Suprapubic skin (tissue), 4 donors: Measurements from ENCODE around the gene NEGR1. TPM values are rescaled to one million over a fixed set of nuclear protein-coding genes. Genes with fewer than 3 reads are reported as not detected.

ENCODE experiments used
- DNase-seq, 2 donors: peaks; one replicate each; pipeline ENCODE4 v3.0.0-alpha.2; 2019; ENCODE audit warnings: low spot score in 2 of 2
- H3K27ac ChIP-seq: fragments of 200-600 bp; sonication (generic); one replicate; pipeline ENCODE4 v1.5.1; 2019
- H3K27me3 ChIP-seq: fragments of 200-600 bp; sonication (generic); one replicate; pipeline ENCODE4 v1.5.1; 2019
- H3K36me3 ChIP-seq: fragments of 200-600 bp; sonication (generic); one replicate; pipeline ENCODE4 v1.5.1; 2019
- H3K4me1 ChIP-seq: fragments of 200-600 bp; sonication (generic); one replicate; pipeline ENCODE4 v1.5.1; 2019
- H3K4me3 ChIP-seq: fragments of 200-600 bp; sonication (generic); one replicate; pipeline ENCODE4 v1.5.1; 2019; ENCODE audit warnings: mild to moderate bottlenecking
- H3K9me3 ChIP-seq: fragments of 200-600 bp; sonication (generic); one replicate; pipeline ENCODE4 v1.5.1; 2019
- EP300 ChIP-seq: sonication (generic); formaldehyde crosslinking; IDR thresholded peaks from one replicate; pipeline ENCODE4 v1.6.1; 2017; ENCODE audit warnings: antibody characterized with exemption
- POLR2A ChIP-seq, 2 donors: fragments of 450-650 bp; IDR thresholded peaks; one replicate each; pipeline ENCODE4 v1.6.1; 2017; ENCODE audit warnings: antibody characterized with exemption in 2 of 2, mild to moderate bottlenecking in 2 of 2, moderate library complexity in 2 of 2
- POLR2AphosphoS5 ChIP-seq, 3 donors: sonication (generic); formaldehyde crosslinking; IDR thresholded peaks; one replicate each; pipeline ENCODE4 v1.6.1; 2017; ENCODE audit warnings: antibody characterized with exemption in 3 of 3
- whole genome bisulfite sequencing: methylation state at CpG from one replicate; pipeline ENCODE4 v1.1.5; 2018; 5-methylcytosine and 5-hydroxymethylcytosine counted together
- total RNA-seq, 4 donors: library from RNA; depleted of rRNA; stranded (reverse); fragments of >200 nt; gene quantifications; one replicate each; pipeline ENCODE4 v1.1.0, GENCODE V29; 2016
- TF ChIP-seq, protein P1 (sequence below), 2 donors: fragments of 200-600 bp in 1 of 2; fragments of 450-650 bp in 1 of 2; sonication (generic) in 1 of 2; IDR thresholded peaks; one replicate each; pipeline ENCODE4 v1.5.1; 2016 to 2019; ENCODE audit warnings: antibody characterized with exemption in 2 of 2, mild to moderate bottlenecking in 1 of 2, moderate library complexity in 1 of 2

NEGR1 gene
- total RNA-seq, 4 donors from 2014 or later, result 3.0 to 9.9 (median 3.8) TPM

DNA sequence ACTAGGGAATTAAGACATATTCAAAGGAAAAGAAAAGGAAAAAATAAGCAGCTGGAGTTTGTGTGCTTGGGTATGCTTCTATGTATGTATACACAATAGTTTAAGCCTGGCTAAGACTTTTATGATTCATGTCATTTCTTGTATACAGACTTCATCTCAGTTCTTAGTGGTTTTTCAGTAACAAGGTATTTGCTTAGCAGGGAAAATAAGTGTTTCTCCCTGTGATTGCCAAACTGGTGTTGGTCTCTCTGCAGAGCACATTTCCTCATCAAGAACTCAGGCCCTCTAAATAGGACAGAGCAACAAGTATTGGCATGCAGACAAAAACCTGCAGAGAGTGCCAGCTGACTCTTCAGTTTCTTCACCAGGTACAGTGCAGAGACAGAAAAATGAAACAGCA is 717.1 kb downstream of the NEGR1 start:
- no peak for TF ChIP-seq POLR2A (IDR thresholded peaks at IDR 0.05)
- Histone ChIP-seq H3K4me3 (no peak overlapping the region), H3K27me3 (no peaks in the 10 kb centered on the region), H3K9me3 (no peaks in the 10 kb centered on the region), H3K4me1 (no peaks in the 10 kb centered on the region), H3K27ac (no peak overlapping the region), H3K36me3 (no peaks in the 10 kb centered on the region)
- DNase-seq, result no peak

DNA sequence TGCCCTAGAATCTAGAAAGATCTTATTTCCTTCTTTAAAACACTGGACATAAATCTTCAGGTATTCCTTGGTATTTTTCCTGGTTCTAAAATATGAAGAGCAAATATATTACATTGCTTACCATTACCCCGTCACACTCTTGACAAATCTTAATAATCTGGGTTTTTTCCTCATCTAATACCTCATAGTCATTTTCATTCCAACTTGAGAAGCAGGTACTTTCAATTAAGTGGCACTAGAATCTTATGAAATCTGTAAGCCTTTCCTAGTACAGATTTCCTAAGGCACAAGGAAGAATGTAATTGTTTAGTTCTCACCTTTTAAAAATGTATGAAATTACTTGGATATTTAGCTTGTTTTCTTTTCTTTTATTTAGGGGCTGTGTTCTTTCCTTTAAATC is 720.0 kb downstream of the NEGR1 start:
- no peaks in the 10 kb centered on the region for H3K27me3 ChIP-seq
- DNase-seq, result no peak
- no peak overlapping the region for H3K27ac ChIP-seq
- WGBS, result 74% methylated on average over 1 of the region's 1 CpG
- H3K36me3 ChIP-seq, result no peaks in the 10 kb centered on the region
- no peaks in the 10 kb centered on the region for H3K9me3 ChIP-seq
- H3K4me1 ChIP-seq, result no peaks in the 10 kb centered on the region
- TF ChIP-seq POLR2A (IDR thresholded peaks at IDR 0.05), result no peak
- no peak overlapping the region for H3K4me3 ChIP-seq

DNA sequence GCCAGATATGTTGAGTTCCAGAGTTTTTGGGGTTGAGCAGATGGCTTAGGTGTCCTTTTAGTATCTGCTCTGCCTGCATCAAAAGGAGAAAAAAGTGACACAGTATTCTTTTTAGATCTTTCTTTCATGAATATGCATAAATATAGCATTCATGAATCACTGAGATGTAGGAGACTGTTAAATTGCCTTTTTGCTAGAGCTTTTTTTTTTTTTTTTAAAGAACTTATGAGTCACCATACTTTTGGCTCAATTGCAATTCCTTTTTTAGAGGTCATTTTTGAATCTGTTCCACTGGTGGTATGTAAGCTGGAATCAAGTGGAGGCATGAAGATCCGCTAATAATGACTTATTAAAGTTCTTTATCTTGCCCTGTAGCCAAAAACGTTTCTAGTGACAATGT is 720.6 kb downstream of the NEGR1 start:
- Histone ChIP-seq H3K4me3 (no peak overlapping the region), H3K36me3 (no peaks in the 10 kb centered on the region), H3K27me3 (no peaks in the 10 kb centered on the region), H3K9me3 (no peaks in the 10 kb centered on the region), H3K4me1 (no peaks in the 10 kb centered on the region), H3K27ac (no peak overlapping the region)
- 25% methylated on average over 2 of the region's 2 CpGs for WGBS
- DNase-seq, result no peak
- TF ChIP-seq, protein P1, sequence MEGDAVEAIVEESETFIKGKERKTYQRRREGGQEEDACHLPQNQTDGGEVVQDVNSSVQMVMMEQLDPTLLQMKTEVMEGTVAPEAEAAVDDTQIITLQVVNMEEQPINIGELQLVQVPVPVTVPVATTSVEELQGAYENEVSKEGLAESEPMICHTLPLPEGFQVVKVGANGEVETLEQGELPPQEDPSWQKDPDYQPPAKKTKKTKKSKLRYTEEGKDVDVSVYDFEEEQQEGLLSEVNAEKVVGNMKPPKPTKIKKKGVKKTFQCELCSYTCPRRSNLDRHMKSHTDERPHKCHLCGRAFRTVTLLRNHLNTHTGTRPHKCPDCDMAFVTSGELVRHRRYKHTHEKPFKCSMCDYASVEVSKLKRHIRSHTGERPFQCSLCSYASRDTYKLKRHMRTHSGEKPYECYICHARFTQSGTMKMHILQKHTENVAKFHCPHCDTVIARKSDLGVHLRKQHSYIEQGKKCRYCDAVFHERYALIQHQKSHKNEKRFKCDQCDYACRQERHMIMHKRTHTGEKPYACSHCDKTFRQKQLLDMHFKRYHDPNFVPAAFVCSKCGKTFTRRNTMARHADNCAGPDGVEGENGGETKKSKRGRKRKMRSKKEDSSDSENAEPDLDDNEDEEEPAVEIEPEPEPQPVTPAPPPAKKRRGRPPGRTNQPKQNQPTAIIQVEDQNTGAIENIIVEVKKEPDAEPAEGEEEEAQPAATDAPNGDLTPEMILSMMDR (IDR thresholded peaks at IDR 0.05), result no peak
- TF ChIP-seq POLR2A (IDR thresholded peaks at IDR 0.05) (no peak), POLR2AphosphoS5 (IDR thresholded peaks at IDR 0.05) (no peak), EP300 (no peak)

DNA sequence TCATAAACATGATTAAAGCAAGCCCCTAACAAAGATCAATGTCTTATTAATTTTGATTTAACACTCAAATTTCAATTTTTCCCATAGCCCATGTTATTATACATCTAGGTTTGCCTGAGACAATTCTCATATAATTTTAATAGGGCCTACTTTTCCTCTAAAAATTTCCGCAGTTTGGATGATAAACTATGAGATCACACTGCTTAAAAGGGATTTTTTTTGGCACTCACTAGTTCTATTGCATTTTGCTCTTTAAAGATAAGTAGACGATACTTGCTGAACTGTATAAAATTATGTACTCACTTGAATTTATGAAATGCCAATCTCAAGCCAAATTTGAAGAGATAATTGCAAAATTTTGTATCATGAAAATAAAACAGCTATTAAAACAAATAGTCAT is 721.1 kb downstream of the NEGR1 start:
- no peak for DNase-seq
- Histone ChIP-seq H3K4me1 (no peaks in the 10 kb centered on the region), H3K27me3 (no peaks in the 10 kb centered on the region), H3K9me3 (no peaks in the 10 kb centered on the region), H3K27ac (no peak overlapping the region), H3K4me3 (no peak overlapping the region), H3K36me3 (no peaks in the 10 kb centered on the region)
- TF ChIP-seq POLR2A (IDR thresholded peaks at IDR 0.05) (no peak), POLR2AphosphoS5 (IDR thresholded peaks at IDR 0.05) (no peak), EP300 (no peak)
- TF ChIP-seq, protein P1 (IDR thresholded peaks at IDR 0.05), result no peak
- 49% methylated on average over 2 of the region's 2 CpGs for WGBS

DNA sequence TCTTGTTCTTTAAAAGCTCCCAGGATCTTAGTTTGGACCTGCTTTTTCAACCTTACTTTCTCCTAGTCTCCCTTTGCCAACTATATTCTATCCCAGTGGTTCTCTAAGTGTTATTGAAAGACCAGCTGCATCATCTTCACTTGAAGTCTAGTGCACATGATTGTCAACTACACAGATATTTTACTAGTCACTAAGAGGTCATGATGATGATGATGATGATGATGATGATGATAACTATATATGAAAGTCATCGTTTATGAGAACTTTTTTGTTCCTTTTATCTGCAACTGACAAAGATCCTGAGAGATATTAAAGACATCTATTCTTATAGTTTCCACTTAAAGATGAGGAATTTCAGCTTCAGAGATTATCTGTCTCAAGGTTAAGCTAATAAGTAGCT is 722.5 kb downstream of the NEGR1 start:
- Histone ChIP-seq H3K36me3 (no peaks in the 10 kb centered on the region), H3K27me3 (no peaks in the 10 kb centered on the region), H3K4me1 (no peaks in the 10 kb centered on the region), H3K9me3 (no peaks in the 10 kb centered on the region), H3K27ac (no peak overlapping the region), H3K4me3 (no peak overlapping the region)
- TF ChIP-seq EP300 (no peak), POLR2A (IDR thresholded peaks at IDR 0.05) (no peak), POLR2AphosphoS5 (IDR thresholded peaks at IDR 0.05) (no peak)
- TF ChIP-seq, protein P1 (IDR thresholded peaks at IDR 0.05), result no peak
- WGBS, result 90% methylated on average over 1 of the region's 1 CpG
- DNase-seq, result no peak

DNA sequence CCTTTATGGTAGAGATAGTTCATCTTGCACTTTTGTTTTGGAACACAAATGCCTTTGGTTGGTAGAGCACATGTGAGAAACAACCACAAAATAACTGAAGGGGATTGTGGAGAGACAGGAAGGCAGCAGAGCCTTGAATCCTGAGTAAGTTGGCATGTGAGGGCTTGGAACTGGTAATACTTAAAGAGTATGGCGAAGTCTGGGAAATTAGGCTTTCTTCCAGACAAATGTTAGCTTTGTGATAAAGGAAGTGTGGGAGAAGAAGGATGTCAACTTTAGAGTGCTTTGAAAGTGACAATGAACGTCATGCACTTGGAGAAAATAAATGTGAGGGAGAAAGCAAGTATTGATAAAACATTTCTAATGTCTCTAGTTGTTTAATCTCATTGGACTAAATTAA is 725.2 kb downstream of the NEGR1 start:
- TF ChIP-seq POLR2A (IDR thresholded peaks at IDR 0.05) (no peak), POLR2AphosphoS5 (IDR thresholded peaks at IDR 0.05) (no peak), EP300 (no peak)
- TF ChIP-seq, protein P1 (IDR thresholded peaks at IDR 0.05), result no peak
- no peak for DNase-seq
- Histone ChIP-seq H3K9me3 (no peaks in the 10 kb centered on the region), H3K27ac (no peak overlapping the region), H3K4me3 (no peak overlapping the region), H3K4me1 (no peaks in the 10 kb centered on the region), H3K27me3 (no peaks in the 10 kb centered on the region), H3K36me3 (no peaks in the 10 kb centered on the region)
- 78% methylated on average over 2 of the region's 2 CpGs for WGBS
